T-helper 2 cell treated with Interferon-gamma antibody and Interleukin-4, amounts not matched to agents 5 μg/mL and 100 μg/mL, for 36 hours (primary cell): ENCODE results near the gene VANGL1.
A peak's percentile ranks its signal among the peaks of the same experiment; 100 is the strongest.

ENCODE experiments used
- DNase-seq: peaks from one replicate; pipeline ENCODE4 v3.0.0; 2021; ENCODE audit warnings: low spot score
- H3K27ac Mint-ChIP-seq: one replicate; pipeline ENCODE4 v1.8.0; 2021; ENCODE audit warnings: mild to moderate bottlenecking, mixed read lengths
- H3K27me3 Mint-ChIP-seq: one replicate; pipeline ENCODE4 v1.8.0; 2021; ENCODE audit warnings: low read depth, mixed read lengths
- H3K36me3 Mint-ChIP-seq: one replicate; pipeline ENCODE4 v1.8.0; 2021; ENCODE audit warnings: low read depth, mixed read lengths
- H3K4me1 Mint-ChIP-seq: one replicate; pipeline ENCODE4 v1.8.0; 2021; ENCODE audit warnings: low read depth, mixed read lengths
- H3K4me3 Mint-ChIP-seq: one replicate; pipeline ENCODE4 v1.8.0; 2022; ENCODE audit warnings: mild to moderate bottlenecking, moderate library complexity, mixed read lengths
- H3K9me3 Mint-ChIP-seq: one replicate; pipeline ENCODE4 v1.8.0; 2021; ENCODE audit warnings: mixed read lengths

Gene VANGL1

GRCh38 chr1:115641762-115642167, at the start of gene VANGL1:
Gene VANGL1, plus strand, starts transcription at chr1:115641970. Its CDS starts 9,444 bp downstream, at chr1:115651414.
- peak; percentile 60 for DNase-seq
- Mint-ChIP-seq H3K4me1 (peaks cover 21% of the 10 kb centered on the region), H3K36me3 (peaks cover 23% of the 10 kb centered on the region), H3K9me3 (peaks cover 30% of the 10 kb centered on the region), H3K27ac (peak within 1 kb of the TSS; percentile 75), H3K4me3 (peak within 1 kb of the TSS; percentile 90), H3K27me3 (peaks cover 33% of the 10 kb centered on the region)

DNA sequence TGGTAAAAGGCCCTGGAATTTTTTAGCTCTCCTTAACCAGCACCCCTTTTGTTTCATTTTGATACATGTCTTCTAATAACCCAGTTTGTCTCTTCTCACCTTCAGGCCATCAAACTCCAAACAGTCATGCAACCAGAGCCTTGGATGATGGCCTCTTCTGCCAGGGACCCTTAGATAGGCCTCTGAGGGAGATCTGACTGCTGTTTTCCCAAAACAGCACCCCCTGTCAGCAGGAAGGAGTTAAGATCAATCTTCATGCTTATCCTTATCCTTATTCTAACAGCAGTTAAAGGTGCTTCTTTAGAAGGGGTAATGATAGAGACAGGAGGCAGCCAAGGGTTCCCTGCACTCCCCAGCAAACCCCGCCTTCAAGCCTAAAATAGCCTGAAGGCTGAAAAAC, 49.5 kb upstream of the VANGL1 start:
- no peaks in the 10 kb centered on the region for H3K4me1 Mint-ChIP-seq
- no peaks in the 10 kb centered on the region for H3K36me3 Mint-ChIP-seq
- H3K4me3 Mint-ChIP-seq, result no peak overlapping the region
- no peaks in the 10 kb centered on the region for H3K9me3 Mint-ChIP-seq
- no peak for DNase-seq
- no peak overlapping the region for H3K27ac Mint-ChIP-seq
- no peaks in the 10 kb centered on the region for H3K27me3 Mint-ChIP-seq

DNA sequence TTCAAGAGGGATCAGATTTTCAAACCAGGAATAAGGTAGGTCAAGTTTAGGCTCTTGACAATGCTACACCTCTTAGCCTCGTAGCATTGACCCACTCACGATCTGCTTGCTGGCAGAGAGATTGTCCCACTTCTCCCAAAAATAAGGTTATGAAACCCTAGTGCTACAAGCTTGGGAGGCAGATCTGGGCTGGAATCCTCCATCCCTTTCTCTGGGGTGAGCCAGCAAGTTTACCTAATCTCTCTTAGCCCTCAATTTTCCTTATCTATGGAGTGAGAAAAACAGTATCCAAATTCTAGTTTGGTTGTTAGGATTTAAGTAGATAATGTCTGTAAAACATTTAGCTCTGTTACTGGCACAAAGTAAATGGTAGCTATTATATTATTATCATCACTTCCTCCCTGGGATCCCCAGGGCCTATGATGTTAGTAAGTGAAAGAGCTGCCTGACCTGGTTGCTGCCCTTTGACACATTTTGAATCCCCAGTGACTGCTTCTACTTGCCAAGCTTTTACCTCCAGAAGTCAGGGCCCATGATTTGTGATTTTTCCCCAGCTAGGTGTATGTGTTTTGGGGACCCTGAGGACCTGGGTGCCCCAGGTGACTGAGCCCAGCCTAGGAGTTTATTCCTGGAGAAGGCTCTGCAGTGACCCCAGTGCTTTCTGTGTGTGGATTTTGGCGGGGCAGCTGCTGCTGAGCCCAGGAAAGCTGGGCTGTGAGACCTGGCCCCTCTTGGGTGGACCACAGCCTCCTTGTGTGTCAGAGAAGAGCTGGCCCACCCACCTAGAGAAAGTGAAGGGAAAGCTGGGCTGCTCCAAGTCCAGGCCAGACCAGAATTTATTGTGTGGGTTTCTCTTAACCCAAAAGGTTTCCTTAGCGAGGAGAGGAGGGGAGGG, 48.2 kb upstream of the VANGL1 start:
- Mint-ChIP-seq H3K9me3 (no peaks in the 10 kb centered on the region), H3K36me3 (no peaks in the 10 kb centered on the region), H3K4me1 (no peaks in the 10 kb centered on the region), H3K27me3 (no peaks in the 10 kb centered on the region), H3K4me3 (no peak overlapping the region), H3K27ac (no peak overlapping the region)
- DNase-seq, result no peak

DNA sequence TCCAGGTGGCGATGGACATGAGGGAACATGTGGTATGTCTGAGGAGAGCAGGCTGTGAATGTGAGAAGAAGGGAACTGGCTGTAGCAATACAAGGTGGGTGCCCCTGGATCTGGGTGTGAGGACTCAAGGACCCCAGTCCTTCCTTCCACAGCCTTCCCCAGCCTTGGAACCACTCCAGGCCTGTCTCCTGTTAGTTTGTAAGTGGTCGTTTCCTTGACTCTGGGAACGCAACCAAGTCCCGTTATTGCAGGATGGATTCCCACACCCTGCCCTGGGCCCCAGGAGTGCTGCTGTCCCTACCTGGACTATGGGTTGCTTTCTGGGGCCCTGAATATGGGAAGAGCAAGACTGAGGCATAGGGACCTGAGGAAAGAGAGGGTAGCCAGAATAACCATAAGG, 47.2 kb upstream of the VANGL1 start:
- H3K4me1 Mint-ChIP-seq, result no peaks in the 10 kb centered on the region
- no peaks in the 10 kb centered on the region for H3K9me3 Mint-ChIP-seq
- peaks cover 2% of the 10 kb centered on the region for H3K27me3 Mint-ChIP-seq
- H3K27ac Mint-ChIP-seq, result no peak overlapping the region
- no peak for DNase-seq
- H3K4me3 Mint-ChIP-seq, result no peak overlapping the region
- no peaks in the 10 kb centered on the region for H3K36me3 Mint-ChIP-seq

DNA sequence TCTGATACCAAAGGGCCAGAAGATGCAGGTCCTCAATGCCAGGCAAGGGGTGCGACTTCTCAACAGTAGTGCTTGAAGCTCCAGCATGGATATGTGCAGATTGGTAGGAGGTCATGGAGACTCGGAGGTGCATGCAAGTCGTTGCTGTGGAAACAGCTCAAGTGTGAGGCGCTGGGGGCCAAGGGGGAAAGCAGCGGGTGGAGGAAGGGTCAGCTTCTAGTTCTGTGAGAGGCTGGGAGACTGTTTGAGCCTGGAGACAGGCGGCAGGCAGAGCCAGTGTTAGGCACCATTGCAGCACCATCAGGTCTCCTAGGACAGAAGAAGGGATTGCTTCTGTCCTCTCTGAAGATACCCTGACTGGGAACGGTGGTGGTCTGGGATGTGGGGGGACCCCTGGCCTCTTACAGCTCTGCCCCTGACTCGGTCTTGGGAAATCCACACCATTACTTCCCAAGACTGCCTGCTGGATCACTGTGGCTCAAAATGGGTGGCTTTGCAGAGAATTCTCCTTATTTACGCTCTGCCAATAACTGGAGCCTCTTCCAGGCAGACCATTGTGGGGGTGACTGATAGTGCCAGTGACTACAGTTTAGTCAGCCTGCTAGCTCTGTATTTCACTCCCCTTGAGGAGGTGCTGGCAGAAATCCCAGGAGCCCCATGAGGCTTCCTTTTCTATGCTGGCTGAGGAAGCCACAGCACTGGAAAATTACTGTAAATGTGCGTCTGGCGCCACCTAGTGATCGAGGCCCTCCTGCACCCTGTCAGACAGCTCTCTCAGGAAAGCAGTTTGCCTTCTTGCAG, 46.3 kb upstream of the VANGL1 start:
- Mint-ChIP-seq H3K27ac (no peak overlapping the region), H3K4me1 (no peaks in the 10 kb centered on the region), H3K9me3 (no peaks in the 10 kb centered on the region), H3K4me3 (no peak overlapping the region), H3K27me3 (peaks cover 2% of the 10 kb centered on the region), H3K36me3 (no peaks in the 10 kb centered on the region)
- DNase-seq, result peak; percentile 39

GRCh38 chr1:115596080-115596780, 45.5 kb upstream of the VANGL1 start:
- Mint-ChIP-seq H3K9me3 (no peaks in the 10 kb centered on the region), H3K4me1 (no peaks in the 10 kb centered on the region), H3K27ac (no peak overlapping the region), H3K4me3 (no peak overlapping the region), H3K27me3 (peaks cover 2% of the 10 kb centered on the region), H3K36me3 (no peaks in the 10 kb centered on the region)
- DNase-seq, result no peak

DNA sequence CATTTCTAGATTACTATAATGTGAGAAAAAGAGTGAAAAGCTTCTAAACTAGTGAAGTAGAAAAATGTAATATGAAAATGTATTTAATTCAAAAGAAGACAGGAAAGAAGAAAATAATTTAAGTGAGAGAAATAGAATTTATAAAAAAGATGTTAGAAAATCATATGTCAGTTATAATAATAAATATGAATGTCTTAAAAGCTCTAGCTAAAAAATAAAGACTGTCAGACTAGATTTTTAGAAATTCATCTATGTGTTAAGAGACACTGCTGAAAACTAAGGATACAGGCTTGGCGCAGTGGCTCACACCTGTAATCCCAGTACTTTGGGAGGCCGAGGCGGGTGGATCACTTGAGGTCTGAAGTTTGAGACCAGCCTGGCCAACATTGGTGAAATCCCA, 37.3 kb upstream of the VANGL1 start:
- Mint-ChIP-seq H3K9me3 (no peaks in the 10 kb centered on the region), H3K4me1 (no peaks in the 10 kb centered on the region), H3K36me3 (no peaks in the 10 kb centered on the region)

DNA sequence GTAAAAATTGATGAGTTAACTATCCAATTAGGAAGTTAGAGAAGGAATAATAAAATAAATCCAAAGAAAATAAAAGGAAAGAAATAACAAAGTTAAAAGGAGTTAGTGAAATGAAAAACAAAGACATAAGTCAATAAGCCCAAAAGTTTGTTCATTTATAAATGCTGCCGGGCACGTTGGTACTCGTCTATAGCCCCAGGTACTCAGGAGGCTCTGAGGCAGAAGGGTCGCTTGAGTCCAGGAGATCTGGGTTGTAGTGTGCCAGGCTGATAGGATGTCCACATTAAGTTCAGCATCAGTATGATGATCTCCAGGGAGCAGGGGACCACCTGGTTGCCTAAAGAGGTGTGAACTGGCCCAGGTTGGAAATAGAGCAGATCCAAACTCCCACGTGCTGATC, 35.5 kb upstream of the VANGL1 start:
- no peaks in the 10 kb centered on the region for H3K4me1 Mint-ChIP-seq
- H3K4me3 Mint-ChIP-seq, result no peak overlapping the region
- no peaks in the 10 kb centered on the region for H3K9me3 Mint-ChIP-seq
- no peak overlapping the region for H3K27ac Mint-ChIP-seq
- peaks cover 6% of the 10 kb centered on the region for H3K27me3 Mint-ChIP-seq
- DNase-seq, result no peak
- no peaks in the 10 kb centered on the region for H3K36me3 Mint-ChIP-seq

More for the DNA sequence above, 37.3 kb upstream of the VANGL1 start:
- peaks cover 4% of the 10 kb centered on the region for H3K27me3 Mint-ChIP-seq
- H3K27ac Mint-ChIP-seq, result no peak overlapping the region
- H3K4me3 Mint-ChIP-seq, result no peak overlapping the region
- DNase-seq, result no peak

DNA sequence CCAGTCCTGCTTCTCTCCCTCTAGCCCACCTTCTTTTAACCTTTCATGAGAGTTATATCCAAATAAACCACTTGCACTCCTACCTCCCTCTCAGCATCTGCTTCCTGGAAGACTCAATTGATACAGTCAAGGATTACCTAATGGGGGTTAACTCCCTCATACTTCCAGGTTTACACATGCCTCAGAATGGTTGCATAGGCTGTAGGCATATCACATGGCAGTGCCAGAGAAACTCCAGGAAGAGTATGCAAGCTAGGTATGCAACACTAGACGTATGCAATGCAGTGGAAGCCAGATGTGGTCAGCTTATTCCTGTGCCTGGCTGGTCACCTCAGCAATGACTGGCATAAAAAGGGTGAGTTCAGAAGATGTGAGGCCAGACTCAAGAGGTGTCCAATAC, 32.7 kb upstream of the VANGL1 start:
- H3K27ac Mint-ChIP-seq, result no peak overlapping the region
- no peak overlapping the region for H3K4me3 Mint-ChIP-seq
- no peaks in the 10 kb centered on the region for H3K9me3 Mint-ChIP-seq
- H3K36me3 Mint-ChIP-seq, result no peaks in the 10 kb centered on the region
- H3K27me3 Mint-ChIP-seq, result peaks cover 16% of the 10 kb centered on the region
- H3K4me1 Mint-ChIP-seq, result no peaks in the 10 kb centered on the region
- DNase-seq, result no peak

DNA sequence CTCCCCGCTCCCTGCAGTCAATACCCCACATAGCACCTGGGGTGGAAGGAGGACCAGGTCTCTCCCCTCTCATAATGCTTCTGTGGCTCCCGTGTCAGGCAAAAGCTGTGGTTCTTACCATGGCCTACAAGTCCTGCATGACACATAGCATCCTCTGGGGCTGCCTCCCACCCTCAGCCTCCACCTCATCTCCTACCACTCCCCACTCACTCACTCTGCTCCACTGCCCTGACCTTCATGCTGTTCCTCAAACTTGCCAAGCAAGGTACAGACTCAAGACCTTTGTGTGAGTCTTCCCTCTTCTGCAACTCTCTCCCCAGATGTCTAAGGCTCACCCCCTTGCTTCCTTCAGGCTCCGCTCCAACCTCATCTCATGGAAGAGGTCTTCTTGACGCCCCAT, 28.0 kb upstream of the VANGL1 start:
- Mint-ChIP-seq H3K27me3 (peaks cover 16% of the 10 kb centered on the region), H3K9me3 (no peaks in the 10 kb centered on the region), H3K4me1 (no peaks in the 10 kb centered on the region), H3K4me3 (no peak overlapping the region), H3K27ac (no peak overlapping the region), H3K36me3 (no peaks in the 10 kb centered on the region)
- no peak for DNase-seq

DNA sequence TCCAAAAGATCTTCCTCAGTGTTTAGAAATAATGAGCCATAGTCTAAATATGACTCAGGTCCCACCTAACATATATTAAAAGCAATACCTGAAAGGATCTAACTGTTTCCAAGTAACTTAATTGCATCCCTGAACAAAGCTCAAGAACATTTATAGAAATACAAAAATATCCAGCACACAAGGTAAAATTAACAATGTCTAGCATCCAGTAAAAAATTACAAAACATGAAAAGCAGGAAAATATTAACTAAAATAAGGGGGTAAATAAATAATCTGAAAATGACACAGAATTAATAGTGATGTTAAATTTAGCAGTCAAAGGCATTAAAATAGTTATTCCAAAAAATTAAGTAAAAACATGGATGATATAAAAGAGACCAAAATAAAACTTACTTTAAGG, 21.3 kb upstream of the VANGL1 start:
- no peak for DNase-seq
- Mint-ChIP-seq H3K4me1 (no peaks in the 10 kb centered on the region), H3K27me3 (peaks cover 11% of the 10 kb centered on the region), H3K27ac (no peak overlapping the region), H3K36me3 (peaks cover 4% of the 10 kb centered on the region), H3K9me3 (peaks cover 21% of the 10 kb centered on the region), H3K4me3 (no peak overlapping the region)

DNA sequence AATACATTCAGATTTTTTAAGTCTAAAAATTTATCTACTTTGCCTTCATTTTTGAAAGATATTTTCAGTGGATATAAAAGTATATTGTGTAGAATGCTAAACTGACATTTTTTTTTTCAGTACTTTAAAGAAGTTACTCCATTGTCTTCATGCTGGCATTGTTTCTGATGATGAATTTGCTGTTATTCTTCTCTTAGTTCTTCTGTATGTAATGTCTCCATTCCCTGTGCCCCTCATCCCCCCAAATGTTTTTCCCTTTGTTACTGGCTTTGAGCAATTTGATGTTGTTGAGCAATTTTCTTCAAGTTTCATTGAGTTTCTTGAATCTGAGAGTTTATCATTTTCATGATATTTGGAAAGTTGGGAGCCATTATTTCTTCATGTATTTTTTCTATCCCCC, 20.8 kb upstream of the VANGL1 start:
- Mint-ChIP-seq H3K27me3 (peaks cover 11% of the 10 kb centered on the region), H3K27ac (no peak overlapping the region), H3K36me3 (peaks cover 4% of the 10 kb centered on the region), H3K4me1 (no peaks in the 10 kb centered on the region), H3K9me3 (peaks cover 21% of the 10 kb centered on the region), H3K4me3 (no peak overlapping the region)
- no peak for DNase-seq

DNA sequence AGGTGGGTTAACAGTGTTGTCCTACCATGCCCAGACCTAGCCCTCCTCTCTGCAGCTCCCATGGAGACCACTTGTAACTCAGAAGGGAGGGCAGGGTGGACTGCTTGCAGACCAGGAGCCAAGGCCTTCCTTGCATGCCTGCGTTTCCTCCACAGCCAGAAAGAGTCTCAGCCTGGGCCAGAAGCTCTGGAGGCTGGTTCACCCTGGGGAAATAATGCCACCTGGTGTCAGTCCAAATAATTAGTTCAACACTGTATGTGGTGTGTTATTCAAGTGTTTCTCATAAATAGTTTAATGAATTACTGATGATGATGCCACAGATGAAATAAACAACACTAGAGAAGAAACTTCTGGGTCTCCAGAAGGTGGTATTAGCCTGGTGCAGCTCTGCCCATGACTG, 16.9 kb upstream of the VANGL1 start:
- H3K27me3 Mint-ChIP-seq, result peaks cover 27% of the 10 kb centered on the region
- no peak overlapping the region for H3K4me3 Mint-ChIP-seq
- peaks cover 24% of the 10 kb centered on the region for H3K9me3 Mint-ChIP-seq
- H3K36me3 Mint-ChIP-seq, result peaks cover 4% of the 10 kb centered on the region
- DNase-seq, result no peak
- no peaks in the 10 kb centered on the region for H3K4me1 Mint-ChIP-seq
- H3K27ac Mint-ChIP-seq, result no peak overlapping the region

DNA sequence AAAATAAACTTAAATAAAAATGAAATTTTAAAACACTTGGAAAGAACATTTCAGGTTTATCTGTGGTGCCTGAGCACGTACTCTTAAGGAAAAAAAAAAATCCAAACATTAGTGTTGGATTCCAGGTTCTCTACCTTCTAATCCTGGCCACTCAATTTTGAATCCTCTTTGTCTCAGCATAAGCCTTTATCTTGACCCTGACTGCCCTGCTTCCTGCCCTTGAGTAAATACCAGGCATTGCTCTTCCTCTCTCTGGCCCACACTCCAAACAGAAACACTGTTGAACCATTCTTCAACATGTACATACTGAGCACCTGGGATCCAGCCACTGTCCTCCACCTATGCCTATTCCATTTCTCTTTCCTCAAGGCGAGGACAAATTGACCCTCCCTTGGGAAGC, 11.4 kb upstream of the VANGL1 start:
- Mint-ChIP-seq H3K36me3 (peaks cover 1% of the 10 kb centered on the region), H3K4me3 (no peak overlapping the region), H3K27ac (no peak overlapping the region), H3K27me3 (peaks cover 42% of the 10 kb centered on the region), H3K4me1 (no peaks in the 10 kb centered on the region), H3K9me3 (peaks cover 15% of the 10 kb centered on the region)
- DNase-seq, result no peak
